IMR-90 (cell line): ENCODE results near the gene DAB2.

Experiments used
- CEBPB ChIP-seq: IDR thresholded peaks from 2 replicates; pipeline ENCODE4 v1.6.1; 2012; ENCODE audit warnings: low read depth, low read length, improper control_type of control experiment
- CTCF ChIP-seq: conservative IDR thresholded peaks from 2 replicates; pipeline ENCODE4 v1.5.1; 2012; ENCODE audit warnings: mild to moderate bottlenecking, low read depth, low read length, improper control_type of control experiment

- TF ChIP-seq CTCF, result no peak
- no peak for TF ChIP-seq CEBPB
These were observed 82.3 kb downstream of the DAB2 start for GRCh38 chr5:39342460-39342859.
